Medulla oblongata (tissue), 1 donor: Measurements from ENCODE around the gene STX1A.

ENCODE experiments used
- DNase-seq: peaks from one replicate; pipeline ENCODE4 v3.0.0-alpha.2; 2015; ENCODE audit errors: extremely low spot score

Gene STX1A

DNA sequence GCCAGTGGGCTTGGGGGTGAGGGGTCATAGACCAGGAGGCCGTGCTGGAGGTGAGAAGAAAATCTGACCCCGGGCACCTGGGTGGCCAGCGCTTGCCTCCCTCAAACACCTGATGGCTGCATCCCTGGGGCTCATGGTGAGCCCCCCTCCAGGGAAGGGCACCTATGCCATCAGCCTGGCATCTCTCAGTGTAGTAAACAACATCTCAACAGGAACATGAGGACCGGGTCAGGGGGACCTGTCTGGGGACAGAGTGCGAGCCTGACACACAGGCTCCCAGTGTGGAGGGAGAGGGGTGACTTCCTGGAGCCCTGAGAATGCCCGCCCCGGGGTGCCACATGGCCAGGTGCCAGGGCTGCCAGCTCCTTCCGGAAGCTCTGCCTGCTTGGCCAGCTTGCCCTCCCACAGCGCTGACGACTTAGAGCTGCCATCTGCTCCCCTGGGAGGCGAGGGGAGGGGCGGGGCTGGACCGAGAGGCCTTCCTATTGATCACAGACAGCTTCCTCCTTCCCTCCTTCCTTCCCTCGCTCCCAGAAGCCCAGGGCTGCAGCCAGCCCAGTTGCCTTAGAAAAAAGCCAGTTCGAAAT is 12.3 kb downstream of the STX1A start:
- no peak for DNase-seq

DNA sequence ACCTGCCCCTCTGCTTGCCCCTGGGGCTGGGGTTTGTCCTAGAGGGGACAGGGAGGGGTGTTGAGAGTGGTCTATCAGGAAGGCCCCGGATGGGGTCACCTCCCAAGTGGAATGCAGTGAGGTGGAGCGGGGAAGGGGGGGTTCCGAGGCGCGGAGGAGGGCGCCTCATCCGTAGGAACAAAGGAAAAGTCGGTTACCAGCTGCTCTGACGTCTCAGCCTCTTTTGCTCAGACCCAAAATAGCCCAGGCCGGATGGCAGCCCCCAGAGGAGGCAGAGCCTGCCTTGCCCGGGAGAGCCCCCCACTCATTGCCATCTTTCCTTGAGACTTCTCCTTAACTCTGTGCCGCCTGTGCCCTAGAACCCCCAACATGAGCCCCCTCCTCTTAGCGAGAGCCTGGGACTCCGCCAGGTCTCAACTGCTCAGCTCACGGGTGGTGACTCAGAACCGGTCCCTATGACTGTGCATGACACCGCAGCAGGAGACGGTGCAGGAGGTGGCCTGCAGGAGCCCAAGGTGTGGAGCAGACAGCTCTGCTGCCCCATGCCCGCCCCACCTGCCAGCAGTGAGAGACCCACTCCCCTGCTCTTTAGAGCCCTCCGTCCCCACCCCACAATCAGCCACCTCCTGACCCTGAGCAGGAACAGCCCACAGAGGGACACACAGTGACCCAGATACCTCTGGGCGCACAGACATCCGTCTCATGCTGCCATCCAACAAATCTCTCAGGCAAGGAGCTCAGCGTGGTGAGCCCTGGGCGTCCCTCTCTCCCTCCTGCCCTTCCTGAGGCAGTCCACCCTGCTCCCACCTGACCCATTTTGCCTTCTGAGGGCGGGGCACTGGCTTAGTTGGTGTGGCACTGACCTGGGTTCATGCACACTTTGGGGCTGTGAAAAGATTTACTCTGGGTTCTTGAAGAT is 13.1 kb downstream of the STX1A start:
- DNase-seq, result no peak

DNA sequence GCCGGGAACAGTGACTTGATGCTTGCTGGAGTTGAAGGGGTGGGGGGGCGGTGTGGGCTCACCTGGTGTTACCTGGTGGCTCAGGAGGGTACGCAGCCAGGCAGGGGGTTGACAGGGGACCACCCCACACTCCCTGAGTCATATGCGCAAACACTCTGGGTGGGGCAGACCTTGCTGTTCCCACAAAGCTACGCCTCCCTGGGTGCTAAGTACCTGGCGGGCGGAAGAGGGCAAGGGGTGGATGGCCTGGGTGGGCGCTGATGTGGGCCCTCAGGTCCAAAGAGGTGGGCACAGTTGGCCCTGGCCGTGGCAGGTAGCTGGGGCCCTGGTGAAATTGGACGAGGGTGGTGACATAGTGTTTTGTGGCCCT is 13.9 kb downstream of the STX1A start:
- no peak for DNase-seq

DNA sequence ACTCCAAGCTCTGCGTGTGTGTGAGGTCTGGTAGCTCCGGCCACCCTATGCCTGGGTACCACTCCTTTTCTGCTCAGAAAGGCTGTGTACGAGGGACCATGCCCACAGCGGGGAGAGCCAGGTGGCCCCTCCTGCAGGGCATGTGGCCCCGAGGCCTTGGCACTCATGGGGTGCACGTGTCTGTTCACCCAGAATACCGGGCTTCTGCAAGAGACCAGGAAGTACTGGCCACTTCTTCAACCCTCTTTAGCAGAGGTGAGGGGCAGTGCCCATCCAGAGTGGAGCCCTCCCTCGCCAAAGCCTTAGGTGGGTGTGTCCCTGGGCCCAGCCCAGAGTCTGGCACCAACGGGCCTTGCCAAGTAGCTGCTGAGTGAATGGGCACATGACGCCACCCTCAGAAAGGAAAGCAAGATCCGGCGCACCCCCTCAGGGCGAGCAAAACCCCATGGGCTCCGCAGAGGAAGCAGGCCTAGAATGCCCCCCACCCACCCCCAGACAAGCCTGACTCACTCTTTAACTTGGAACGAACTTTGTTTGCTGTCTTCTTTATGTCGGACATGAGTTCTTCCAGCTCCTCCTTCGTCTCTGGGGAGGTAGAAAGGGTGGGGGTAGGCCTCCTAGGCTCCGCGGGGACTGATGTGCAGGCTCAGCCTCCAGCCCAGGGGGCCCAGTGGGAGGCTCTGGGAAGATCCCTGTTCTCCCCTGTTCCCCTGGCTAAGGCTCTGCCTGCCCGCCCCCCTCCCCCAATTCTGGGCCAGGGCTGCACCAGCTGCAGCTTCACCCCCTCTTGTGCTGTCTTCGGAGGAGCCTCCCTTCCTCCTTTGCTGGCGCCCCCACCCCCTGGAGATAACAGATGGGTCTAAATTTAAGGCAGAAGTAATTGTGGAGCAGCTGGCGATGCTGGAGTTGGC is 14.6 kb downstream of the STX1A start:
- no peak for DNase-seq

GRCh38 chr7:73703757-73704639 is 15.5 kb downstream of the STX1A start:
- no peak for DNase-seq

- no peak for DNase-seq
Observed at GRCh38 chr7:73703225-73703624, 16.2 kb downstream of the STX1A start.

DNA sequence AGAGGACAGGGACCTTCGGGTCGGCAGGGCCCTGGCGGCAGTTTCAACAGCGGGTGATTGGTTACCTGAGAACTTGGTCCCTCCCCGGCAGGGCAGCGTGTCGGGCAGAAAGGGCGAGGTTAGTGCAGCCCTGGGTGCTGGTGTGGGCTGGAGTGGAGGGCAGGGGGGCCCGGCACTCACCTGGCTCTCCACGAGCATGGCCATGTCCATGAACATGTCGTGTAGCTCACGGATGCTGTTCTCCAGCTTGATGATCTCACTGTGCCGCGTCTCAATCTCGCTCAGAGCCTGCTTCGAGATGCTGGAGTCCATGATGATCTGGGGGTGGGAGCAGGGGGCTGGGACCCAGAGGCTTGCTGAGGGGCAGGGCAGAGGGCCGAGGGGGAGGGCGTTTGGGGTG is 16.8 kb downstream of the STX1A start:
- no peak for DNase-seq

DNA sequence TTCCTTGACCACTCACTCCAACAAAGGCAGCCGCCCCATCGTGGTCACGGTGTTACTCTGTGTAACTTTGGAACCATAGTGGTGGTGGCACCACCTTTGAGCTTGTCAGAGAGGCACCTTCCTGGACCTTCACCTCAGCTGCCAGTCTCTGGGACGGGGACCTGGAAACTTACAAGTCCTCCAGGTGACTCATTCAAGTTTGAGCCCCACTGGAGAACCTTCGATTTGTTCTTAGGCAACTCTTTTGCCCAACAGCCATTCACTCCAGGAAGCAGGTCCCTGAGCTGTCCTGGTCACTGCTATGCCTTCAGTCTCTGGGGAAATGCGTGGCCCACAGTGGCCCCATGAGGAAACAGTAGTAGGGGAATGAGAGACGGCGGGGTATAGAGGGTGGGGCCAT is 17.2 kb downstream of the STX1A start:
- DNase-seq, result no peak

DNA sequence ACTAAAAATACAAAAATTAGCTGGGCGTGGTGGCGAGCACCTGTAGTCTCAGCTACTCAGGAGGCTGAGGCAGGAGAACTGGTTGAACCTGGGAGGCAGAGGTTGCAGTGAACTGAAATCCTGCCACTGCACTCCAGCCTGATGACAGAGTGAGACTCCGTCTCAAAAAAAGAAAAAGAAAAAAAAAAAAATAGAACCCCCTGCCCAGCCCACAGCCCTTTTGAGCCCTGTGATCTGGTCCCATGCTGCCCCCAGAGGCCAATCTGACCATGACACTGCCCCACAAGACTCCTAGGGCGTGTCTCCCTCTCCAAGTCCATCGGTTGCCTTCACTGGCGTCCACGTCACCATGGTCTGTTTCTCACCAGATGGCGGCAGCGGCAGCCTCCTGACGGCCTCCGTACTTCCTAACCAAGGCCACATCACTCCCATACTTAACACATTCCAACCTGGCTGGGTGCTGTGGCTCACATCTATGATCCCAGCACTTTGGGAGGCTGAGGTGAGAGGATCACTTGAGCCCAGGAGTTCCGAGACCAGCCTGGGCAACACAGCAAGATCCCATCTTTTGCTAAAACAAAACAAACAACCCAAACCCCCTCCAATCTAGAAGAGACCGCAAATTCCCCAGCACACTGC is 18.0 kb downstream of the STX1A start:
- DNase-seq, result no peak

GRCh38 chr7:73700581-73701134 is 18.8 kb downstream of the STX1A start:
- no peak for DNase-seq

- DNase-seq, result no peak
Observed at GRCh38 chr7:73700069-73700423, 19.4 kb downstream of the STX1A start.

DNA sequence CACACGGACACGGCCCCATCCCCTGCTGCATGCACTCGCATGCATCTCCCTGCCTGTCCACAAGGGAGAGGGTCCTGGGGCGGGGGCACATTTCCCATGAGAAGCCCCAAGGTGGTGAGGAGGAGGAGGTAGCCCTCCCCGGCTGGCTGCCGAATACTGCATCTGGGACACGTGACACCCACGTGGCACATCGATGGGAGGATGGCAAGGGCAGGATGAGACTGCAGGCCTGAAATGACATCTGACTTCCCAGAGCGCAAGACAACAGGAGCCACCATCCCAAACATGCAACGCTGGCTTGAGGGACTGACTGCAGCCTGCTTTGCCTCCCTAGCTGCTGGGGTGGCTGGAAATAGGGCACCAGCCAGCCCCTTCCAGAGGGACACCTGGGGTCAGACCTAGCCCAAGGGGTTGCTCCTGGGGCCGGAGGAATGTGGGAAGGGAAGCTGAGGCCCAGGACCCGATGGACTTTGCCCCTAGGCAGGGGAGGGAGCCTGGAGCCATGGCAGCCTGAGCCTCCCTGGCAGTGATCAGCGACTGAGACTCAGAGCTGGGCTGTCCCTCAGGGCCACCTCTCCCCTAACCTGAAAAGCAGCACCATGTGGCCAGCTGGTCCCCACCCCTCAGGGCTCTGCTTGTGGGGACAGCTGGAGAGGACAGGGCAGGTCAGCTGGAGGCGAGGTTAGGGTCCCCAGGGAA is 19.9 kb downstream of the STX1A start:
- no peak for DNase-seq

- DNase-seq, result no peak
Observed at GRCh38 chr7:73698410-73698809, 21.1 kb downstream of the STX1A start.

DNA sequence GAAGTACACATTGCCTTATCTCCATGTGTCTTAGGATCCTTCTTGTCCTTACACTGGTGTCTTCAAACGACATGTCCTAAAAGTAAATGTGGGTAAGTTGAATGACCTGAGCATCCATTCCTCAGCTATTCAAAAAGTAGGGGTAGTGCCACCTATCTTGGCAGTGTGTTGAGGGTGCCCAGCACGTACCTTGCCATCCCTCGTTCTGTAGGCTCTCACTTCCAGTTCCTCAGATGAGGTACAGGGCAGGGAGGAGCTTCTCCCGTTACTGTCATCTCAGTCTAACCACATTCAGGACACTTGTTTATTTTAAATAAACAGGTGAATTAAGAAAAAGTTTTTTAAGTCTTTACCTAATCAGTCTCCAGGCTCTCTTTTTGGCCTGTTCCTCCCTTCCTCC is 23.1 kb downstream of the STX1A start:
- no peak for DNase-seq

- no peak for DNase-seq
Observed at GRCh38 chr7:73690646-73691045, 28.8 kb downstream of the STX1A start.

- no peak for DNase-seq
Observed at GRCh38 chr7:73688288-73688687, 31.2 kb downstream of the STX1A start.

GRCh38 chr7:73685311-73685710 is 34.2 kb downstream of the STX1A start:
- DNase-seq, result no peak

DNA sequence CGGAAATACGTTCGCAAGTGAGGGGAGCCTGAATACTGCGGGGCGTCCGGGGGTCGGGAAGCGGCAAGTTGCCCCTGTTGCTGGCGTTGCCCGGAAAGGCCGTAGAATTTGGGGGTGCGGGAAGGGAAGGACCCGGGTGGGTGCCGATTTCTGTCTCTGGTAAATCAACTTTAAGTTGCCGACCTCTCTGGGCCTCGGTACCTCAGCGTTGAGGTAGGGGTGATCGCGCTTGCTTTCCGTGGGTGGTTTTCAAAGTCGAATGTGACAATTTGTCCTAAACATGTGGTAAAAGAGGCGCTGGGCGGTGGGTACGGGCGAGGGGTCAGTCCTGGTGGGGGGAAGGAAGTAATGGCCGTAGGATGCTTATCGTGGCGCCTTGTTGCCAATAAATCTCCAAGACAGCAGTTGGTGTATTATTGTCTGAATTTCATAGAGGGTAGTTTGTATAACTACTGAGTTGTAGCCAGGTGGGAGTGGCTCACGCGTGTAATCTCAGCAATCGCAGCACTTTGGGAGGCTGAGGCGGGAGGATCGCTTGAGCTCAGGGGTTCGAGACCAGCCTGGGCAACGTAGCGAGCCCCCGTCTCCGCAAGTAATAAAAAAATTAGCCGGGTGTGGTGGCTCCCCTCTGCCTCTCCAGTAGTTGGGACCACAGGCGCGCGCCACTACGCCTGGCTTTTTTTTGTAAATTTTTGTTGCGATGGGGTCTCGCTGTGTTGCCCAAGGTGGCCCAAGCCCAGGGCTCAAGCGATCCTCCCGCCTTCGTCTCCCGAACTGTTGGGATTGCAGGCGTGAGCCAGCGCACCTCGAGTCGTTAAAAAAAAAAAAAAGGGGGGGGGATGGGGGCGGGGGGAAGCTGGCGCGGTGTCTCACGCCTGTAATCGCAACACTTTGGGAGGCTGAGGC is 35.4 kb downstream of the STX1A start:
- DNase-seq, result no peak
